Smooth muscle cell (in vitro differentiated cells): ENCODE results near the gene SCRN2. TPM values are rescaled to one million over a fixed set of nuclear protein-coding genes. Genes with fewer than 3 reads are reported as not detected.

Experiments
- DNase-seq: peaks from one replicate; lab custom pipeline; 2025; ENCODE audit not compliant: unreplicated experiment; lab: John Stamatoyannopoulos, UW
- H2AFZ ChIP-seq: fragments of 200-600 bp; sonication (generic); 2 replicates; pipeline ENCODE4 v1.6.0; 2016; ENCODE audit warnings: antibody characterized with exemption, low read depth, mild to moderate bottlenecking
- H3F3A ChIP-seq: fragments of 200-600 bp; sonication (generic); 2 replicates; pipeline ENCODE4 v1.6.0; 2017; ENCODE audit warnings: antibody characterized with exemption, low read depth
- H3K27ac ChIP-seq: fragments of 200-600 bp; sonication (generic); 2 replicates; pipeline ENCODE4 v1.5.1; 2016; ENCODE audit warnings: low read depth, mild to moderate bottlenecking
- H3K27me3 ChIP-seq: fragments of 200-600 bp; sonication (generic); 2 replicates; pipeline ENCODE4 v1.6.1; 2016; ENCODE audit warnings: low read depth, mild to moderate bottlenecking
- H3K36me3 ChIP-seq: fragments of 200-600 bp; sonication (generic); 2 replicates; pipeline ENCODE4 v1.5.1; 2016; ENCODE audit warnings: low read depth
- H3K4me1 ChIP-seq: fragments of 200-600 bp; sonication (generic); 2 replicates; pipeline ENCODE4 v1.5.1; 2016; ENCODE audit warnings: low read depth
- H3K4me2 ChIP-seq: fragments of 200-600 bp; sonication (generic); 2 replicates; pipeline ENCODE4 v1.6.0; 2016; ENCODE audit warnings: mild to moderate bottlenecking
- H3K4me3 ChIP-seq: fragments of 200-600 bp; sonication (generic); 2 replicates; pipeline ENCODE4 v1.5.1; 2016; ENCODE audit warnings: mild to moderate bottlenecking
- H3K79me2 ChIP-seq: fragments of 200-600 bp; sonication (generic); 2 replicates; pipeline ENCODE4 v1.6.0; 2016; ENCODE audit warnings: low read depth, mild to moderate bottlenecking
- H3K9ac ChIP-seq: fragments of 200-600 bp; sonication (generic); 2 replicates; pipeline ENCODE4 v1.6.0; 2016; ENCODE audit warnings: low read depth
- H3K9me3 ChIP-seq: fragments of 200-600 bp; sonication (generic); replicated peaks from 2 replicates; pipeline ENCODE4 v1.5.1; 2016; ENCODE audit warnings: low read depth
- H4K20me1 ChIP-seq: fragments of 200-600 bp; sonication (generic); 2 replicates; pipeline ENCODE4 v1.6.0; 2016; ENCODE audit warnings: low read depth
- WGBS: methylation state at CpG from one replicate; pipeline ENCODE4 v1.1.7; 2016; ENCODE audit warnings: low lambda C conversion rate; 5-methylcytosine and 5-hydroxymethylcytosine counted together
- polyA plus RNA-seq: library from polyadenylated mRNA; unstranded; fragments of >200 nt; fragmentation: Nextera tagmentation; extraction: Ambion mirVana; gene quantifications from 2 replicates; pipeline ENCODE4 v1.2.1, GENCODE V29; 2016
- total RNA-seq: library from RNA; depleted of rRNA; stranded (reverse); fragments of >200 nt; gene quantifications from 2 replicates; pipeline ENCODE4 v1.2.3, GENCODE V29; 2014
- TF ChIP-seq, protein P1 (sequence below): fragments of 200-600 bp; sonication (generic); IDR thresholded peaks from 2 replicates; pipeline ENCODE4 v1.5.1; 2017; ENCODE audit warnings: borderline replicate concordance, mild to moderate bottlenecking, antibody characterized with exemption; ENCODE audit not compliant: insufficient read depth, poor library complexity, severe bottlenecking

SCRN2 gene
- total and polyA plus RNA-seq, 2 experiments from 2014 or later: 16.0 to 49.4 TPM

- Histone ChIP-seq H4K20me1 (no peaks in the 10 kb centered on the region), H3K79me2 (no peaks in the 10 kb centered on the region), H3K36me3 (no peaks in the 10 kb centered on the region), H3F3A (no peaks in the 10 kb centered on the region), H3K27ac (peak within 1 kb of the TSS; percentile 36), H3K9me3 (no peaks in the 10 kb centered on the region), H3K27me3 (no peaks in the 10 kb centered on the region), H3K4me2 (peak within 1 kb of the TSS; percentile 95), H3K9ac (peak within 1 kb of the TSS; percentile 75), H3K4me1 (peaks cover 11% of the 10 kb centered on the region), H2AFZ (peak within 1 kb of the TSS; percentile 35), H3K4me3 (peak within 1 kb of the TSS; percentile 68)
- DNase-seq: peak; percentile 45
- 12% methylated on average over 20 of the region's 21 CpGs for WGBS
- TF ChIP-seq, protein P1, sequence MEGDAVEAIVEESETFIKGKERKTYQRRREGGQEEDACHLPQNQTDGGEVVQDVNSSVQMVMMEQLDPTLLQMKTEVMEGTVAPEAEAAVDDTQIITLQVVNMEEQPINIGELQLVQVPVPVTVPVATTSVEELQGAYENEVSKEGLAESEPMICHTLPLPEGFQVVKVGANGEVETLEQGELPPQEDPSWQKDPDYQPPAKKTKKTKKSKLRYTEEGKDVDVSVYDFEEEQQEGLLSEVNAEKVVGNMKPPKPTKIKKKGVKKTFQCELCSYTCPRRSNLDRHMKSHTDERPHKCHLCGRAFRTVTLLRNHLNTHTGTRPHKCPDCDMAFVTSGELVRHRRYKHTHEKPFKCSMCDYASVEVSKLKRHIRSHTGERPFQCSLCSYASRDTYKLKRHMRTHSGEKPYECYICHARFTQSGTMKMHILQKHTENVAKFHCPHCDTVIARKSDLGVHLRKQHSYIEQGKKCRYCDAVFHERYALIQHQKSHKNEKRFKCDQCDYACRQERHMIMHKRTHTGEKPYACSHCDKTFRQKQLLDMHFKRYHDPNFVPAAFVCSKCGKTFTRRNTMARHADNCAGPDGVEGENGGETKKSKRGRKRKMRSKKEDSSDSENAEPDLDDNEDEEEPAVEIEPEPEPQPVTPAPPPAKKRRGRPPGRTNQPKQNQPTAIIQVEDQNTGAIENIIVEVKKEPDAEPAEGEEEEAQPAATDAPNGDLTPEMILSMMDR: no peak
These were observed 19.4 kb downstream of the SCRN2 start, which contains the start of gene OSBPL7 for GRCh38 chr17:47821424-47822391. Gene OSBPL7 (minus strand): TSS chr17:47821794. CDS start chr17:47820278, 1,516 bp downstream.

DNA sequence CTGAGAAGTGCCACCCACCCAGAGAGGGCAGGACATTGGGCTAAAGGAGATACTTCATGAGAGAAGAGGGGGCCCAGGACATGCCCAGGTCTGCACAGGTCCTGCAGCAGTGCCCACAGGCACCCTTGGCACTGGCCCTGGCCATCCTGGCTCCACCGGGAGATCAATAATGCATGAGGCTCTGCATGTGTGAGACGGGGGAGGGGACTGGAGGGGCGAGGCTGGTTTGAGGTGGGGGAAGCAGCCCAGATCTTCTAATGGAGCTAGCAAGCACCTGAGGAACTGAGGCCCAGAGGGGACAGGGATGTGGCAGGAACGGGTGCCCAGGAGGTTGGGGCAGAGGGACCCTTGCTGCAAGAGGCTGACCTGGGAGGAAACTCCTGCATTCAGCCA, 20.0 kb downstream of the SCRN2 start:
- peak overlapping the region; percentile 68 for H3K4me3 ChIP-seq
- TF ChIP-seq, protein P1: no peak
- no peaks in the 10 kb centered on the region for H3F3A ChIP-seq
- 35% methylated on average over 4 of the region's 4 CpGs for WGBS
- no peaks in the 10 kb centered on the region for H3K79me2 ChIP-seq
- peak overlapping the region; percentile 75 for H3K9ac ChIP-seq
- H2AFZ ChIP-seq: peak overlapping the region; percentile 26
- peak overlapping the region; percentile 95 for H3K4me2 ChIP-seq
- H3K4me1 ChIP-seq: peaks cover 11% of the 10 kb centered on the region
- DNase-seq: no peak
- H3K36me3 ChIP-seq: no peaks in the 10 kb centered on the region
- no peaks in the 10 kb centered on the region for H3K27me3 ChIP-seq
- peak overlapping the region; percentile 36 for H3K27ac ChIP-seq
- H4K20me1 ChIP-seq: no peaks in the 10 kb centered on the region
- H3K9me3 ChIP-seq: no peaks in the 10 kb centered on the region

DNA sequence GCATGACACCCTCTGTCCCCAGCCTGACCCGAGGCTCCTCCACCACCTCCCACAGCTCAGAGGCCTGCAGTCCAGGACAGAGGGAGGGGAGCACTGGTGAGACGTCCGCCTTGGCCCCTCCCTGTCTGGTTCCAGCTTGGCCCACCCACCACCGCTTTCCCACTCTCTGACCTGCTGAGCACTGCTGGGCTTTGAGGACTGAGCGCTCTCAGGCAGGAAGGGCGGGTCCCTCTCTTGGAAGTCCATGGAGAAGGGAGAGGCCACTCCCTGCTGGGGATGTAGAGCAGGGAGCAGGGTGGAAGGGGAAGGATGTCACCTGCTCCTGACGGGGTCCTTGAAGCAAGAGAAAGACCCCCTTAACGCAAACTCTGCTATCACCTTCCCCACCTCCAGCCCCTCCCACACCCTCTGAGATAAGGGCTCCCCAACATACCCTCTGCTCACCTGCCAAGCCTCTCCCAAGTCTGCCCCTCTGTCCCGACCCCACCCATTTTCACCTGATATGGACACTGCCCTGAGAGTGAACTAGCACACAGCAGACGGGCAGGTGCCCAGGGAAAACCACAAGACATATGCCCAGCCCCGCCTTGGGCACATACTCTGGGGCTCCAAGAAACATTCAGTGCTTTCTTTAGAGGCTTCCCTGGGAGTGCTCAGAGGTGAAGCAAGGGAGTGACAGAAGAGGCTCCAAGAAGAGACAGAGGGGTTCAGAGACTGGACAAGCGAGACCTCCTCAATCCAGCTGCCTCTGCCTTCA, 20.9 kb downstream of the SCRN2 start:
- Histone ChIP-seq H3F3A (no peaks in the 10 kb centered on the region), H3K9me3 (no peaks in the 10 kb centered on the region), H3K36me3 (no peaks in the 10 kb centered on the region), H3K4me1 (peaks cover 11% of the 10 kb centered on the region), H3K4me2 (peak overlapping the region; percentile 95), H3K27ac (no peak overlapping the region), H3K27me3 (no peaks in the 10 kb centered on the region), H4K20me1 (no peaks in the 10 kb centered on the region), H3K4me3 (no peak overlapping the region), H3K9ac (peak overlapping the region; percentile 75), H2AFZ (no peak overlapping the region), H3K79me2 (no peaks in the 10 kb centered on the region)
- TF ChIP-seq, protein P1: no peak
- DNase-seq: no peak
- WGBS: 85% methylated on average over 12 of the region's 12 CpGs
